Astrocyte of the spinal cord (primary cell): ENCODE data around the gene SURF1.
A peak's percentile ranks its signal among the peaks of the same experiment; 100 is the strongest.
"Not testable (repeated sequence)": the region's sequence is repeated elsewhere in the genome, so short reads cannot be mapped to it uniquely, and the experiment has no call there.

Experiments used
- DNase-seq: peaks from one replicate; pipeline ENCODE4 v3.0.0; 2011; ENCODE audit warnings: low read depth, low spot score
- H3K4me3 ChIP-seq: 2 replicates; pipeline ENCODE4 v1.5.1; 2011; ENCODE audit warnings: low read depth, mild to moderate bottlenecking, low read length, moderate library complexity
- in situ Hi-C: cut with HindIII; loops from 2 replicates; pipeline ENCODE4 v1.10.0; 2017; ENCODE audit warnings: low sequenced_read_pairs
- TF ChIP-seq, protein P1 (sequence below): IDR thresholded peaks from 2 replicates; pipeline ENCODE4 v1.5.1; 2012; ENCODE audit warnings: low read depth, mild to moderate bottlenecking, low read length, inconsistent platforms

The SURF1 gene

DNA sequence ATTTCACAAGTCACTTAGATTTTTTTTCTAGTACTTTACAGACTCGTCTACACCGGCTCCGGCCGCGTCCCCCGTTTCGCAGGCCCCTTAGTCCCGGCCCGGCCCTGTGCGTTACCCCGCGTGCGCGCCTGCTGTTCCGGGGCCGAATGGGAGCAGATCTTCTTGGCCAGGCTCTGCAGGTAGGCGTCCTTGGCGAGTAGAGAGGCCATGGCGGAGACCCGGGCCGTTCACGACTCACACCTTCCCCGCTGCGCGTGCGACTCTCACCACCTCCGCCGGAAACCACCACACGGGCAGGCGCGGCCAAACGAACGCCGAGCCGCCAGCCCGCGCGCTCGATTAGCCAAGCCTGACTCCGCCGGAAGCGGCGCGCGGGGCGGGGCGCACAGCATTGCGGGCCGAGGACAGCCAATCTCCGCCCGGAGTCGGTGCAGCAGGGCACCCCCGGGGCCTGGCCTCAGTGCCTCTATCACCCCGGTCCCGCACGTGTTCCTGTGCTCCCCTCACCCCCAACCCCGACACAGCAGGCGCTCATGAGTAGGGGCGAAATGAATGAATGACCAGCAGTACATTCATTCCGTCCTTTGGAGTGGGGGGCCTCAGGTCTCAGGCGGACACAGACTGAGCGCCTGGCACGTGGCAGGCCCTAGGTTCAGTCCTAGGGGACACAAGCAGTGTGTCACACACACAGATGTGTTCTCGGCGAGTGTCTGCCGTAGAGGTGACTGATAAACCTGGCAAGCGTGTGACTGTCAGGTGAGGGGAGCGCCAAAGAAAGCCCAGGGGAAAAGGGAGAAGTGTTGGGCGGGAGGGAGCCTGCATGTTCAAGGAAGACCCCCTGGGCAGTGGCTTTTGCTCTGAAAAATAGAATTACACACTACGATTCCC lies 20.1 kb downstream of the SURF1 start, which contains the start of gene SURF6:
TSS of gene SURF6 (minus strand) at position 265 of the 888 bp plus-strand sequence. CDS start at position 209, 56 bp downstream.
- peak; percentile 90 for DNase-seq
- TF ChIP-seq, protein P1, sequence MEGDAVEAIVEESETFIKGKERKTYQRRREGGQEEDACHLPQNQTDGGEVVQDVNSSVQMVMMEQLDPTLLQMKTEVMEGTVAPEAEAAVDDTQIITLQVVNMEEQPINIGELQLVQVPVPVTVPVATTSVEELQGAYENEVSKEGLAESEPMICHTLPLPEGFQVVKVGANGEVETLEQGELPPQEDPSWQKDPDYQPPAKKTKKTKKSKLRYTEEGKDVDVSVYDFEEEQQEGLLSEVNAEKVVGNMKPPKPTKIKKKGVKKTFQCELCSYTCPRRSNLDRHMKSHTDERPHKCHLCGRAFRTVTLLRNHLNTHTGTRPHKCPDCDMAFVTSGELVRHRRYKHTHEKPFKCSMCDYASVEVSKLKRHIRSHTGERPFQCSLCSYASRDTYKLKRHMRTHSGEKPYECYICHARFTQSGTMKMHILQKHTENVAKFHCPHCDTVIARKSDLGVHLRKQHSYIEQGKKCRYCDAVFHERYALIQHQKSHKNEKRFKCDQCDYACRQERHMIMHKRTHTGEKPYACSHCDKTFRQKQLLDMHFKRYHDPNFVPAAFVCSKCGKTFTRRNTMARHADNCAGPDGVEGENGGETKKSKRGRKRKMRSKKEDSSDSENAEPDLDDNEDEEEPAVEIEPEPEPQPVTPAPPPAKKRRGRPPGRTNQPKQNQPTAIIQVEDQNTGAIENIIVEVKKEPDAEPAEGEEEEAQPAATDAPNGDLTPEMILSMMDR = no peak
- in situ Hi-C loops = no loop called here

GRCh38 chr9:133334888-133335287 lies 21.4 kb downstream of the SURF1 start:
- not testable (repeated sequence) for DNase-seq

More for the DNA sequence above, 20.1 kb downstream of the SURF1 start, which contains the start of gene SURF6:
- H3K4me3 ChIP-seq = peak within 1 kb of the TSS; percentile 96

DNA sequence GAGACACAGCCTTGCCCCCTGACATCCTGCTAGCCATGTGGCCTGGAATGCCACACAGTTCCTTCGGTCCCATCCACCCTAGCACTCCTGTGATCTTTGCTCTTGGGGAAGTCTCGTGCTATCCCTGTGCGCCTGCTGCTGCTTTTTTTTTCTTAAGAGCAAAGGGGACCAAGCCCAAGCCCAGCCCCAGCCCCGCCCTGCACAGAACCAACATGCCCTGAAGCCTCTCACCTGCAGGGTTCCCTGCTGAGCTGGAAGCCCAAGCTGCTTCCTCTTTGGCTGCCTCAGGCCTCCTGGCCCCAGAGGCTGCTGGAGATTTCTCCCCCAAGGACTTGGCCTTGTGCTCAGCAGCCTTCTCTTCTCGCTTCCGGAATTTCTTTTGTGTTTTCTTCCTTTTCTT lies 22.1 kb downstream of the SURF1 start:
- no peak for DNase-seq
- no peak overlapping the region for H3K4me3 ChIP-seq
- TF ChIP-seq, protein P1 = no peak
- in situ Hi-C loops = no loop called here

More at GRCh38 chr9:133334888-133335287, 21.4 kb downstream of the SURF1 start:
- in situ Hi-C loops = not testable (repeated sequence)
- peak overlapping the region; percentile 96 for H3K4me3 ChIP-seq

- in situ Hi-C loops = no loop called here
- no peak overlapping the region for H3K4me3 ChIP-seq
- TF ChIP-seq, protein P1 = no peak
- DNase-seq = no peak
These were observed 22.7 kb downstream of the SURF1 start for GRCh38 chr9:133333566-133333965.

DNA sequence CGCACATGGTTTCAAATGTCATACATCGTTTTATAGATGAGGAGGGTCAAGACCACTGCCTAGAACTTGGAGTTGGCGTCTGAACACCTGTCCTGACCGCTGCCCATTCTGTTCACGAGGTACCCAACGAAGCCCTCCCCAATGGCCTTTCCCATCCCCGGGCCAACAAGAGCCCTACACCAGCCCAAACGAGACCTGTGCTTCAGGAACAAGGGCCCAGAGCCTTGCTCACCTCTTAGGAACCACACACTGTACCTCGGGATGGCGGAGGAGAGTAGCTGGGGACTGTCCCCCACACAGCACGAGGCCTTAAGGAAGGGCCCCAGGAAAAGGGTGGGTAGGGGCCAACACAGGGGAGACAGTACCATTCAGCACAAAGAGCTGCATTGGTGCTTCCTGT lies 23.3 kb downstream of the SURF1 start:
- TF ChIP-seq, protein P1 = no peak
- no peak overlapping the region for H3K4me3 ChIP-seq
- DNase-seq = no peak
- in situ Hi-C loops = no loop called here

- DNase-seq = no peak
- in situ Hi-C loops = no loop called here
- H3K4me3 ChIP-seq = no peak overlapping the region
- TF ChIP-seq, protein P1 = no peak
These were observed 23.9 kb downstream of the SURF1 start for GRCh38 chr9:133332381-133332730.

DNA sequence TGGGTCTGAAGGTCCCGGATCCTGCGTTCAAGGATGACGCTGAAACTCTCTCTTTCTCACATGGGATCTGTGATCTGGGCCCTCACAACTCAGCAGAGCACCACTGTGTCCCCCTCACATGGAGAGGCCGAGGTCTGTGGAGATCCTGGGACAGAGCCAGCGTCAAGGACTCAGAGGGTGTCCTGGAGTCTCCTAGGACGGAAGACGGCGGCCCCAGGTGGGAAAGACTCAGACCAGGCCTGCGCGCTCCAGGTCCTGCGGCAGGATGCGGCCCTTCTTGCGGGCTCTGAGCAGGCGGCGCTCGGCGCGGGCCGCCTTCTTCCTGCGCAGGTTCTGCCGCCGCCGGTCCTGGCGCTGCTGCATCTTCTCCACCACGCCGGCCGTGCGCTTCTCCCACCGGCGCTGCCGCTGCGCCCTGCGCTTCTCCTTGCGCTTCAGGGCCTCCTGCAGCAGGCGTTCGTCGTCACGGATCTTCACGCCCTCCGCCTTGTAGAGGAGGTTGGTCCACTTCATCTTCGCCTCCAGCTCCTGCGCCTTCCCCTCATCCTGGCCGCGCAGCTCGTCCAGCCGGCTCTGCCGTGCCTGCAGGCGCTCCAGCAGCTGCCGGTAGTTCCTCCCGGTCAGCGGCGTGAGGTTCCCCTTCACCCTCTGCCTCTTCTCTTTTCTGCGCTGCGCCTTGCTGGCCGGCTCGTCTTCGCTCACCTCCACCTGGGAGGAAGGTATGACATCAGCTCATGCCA lies 24.5 kb downstream of the SURF1 start:
- in situ Hi-C loops = no loop called here
- DNase-seq = no peak
- H3K4me3 ChIP-seq = no peak overlapping the region
- TF ChIP-seq, protein P1 = no peak
